GM12878 (cell line): ENCODE measurements around the gene ALG5. TPM values are rescaled to one million over a fixed set of nuclear protein-coding genes. Genes with fewer than 3 reads are reported as not detected.

Source experiments
- BACH1 ChIP-seq: fragments of 450-650 bp; IDR thresholded peaks from 2 replicates; pipeline ENCODE4 v1.6.1; 2017; ENCODE audit warnings: mild to moderate bottlenecking, borderline replicate concordance
- NR2C1 ChIP-seq: fragments of 450-650 bp; IDR thresholded peaks from 2 replicates; pipeline ENCODE4 v1.6.1; 2017; ENCODE audit warnings: antibody characterized with exemption, mild to moderate bottlenecking, moderate library complexity
- SREBF1 ChIP-seq: IDR thresholded peaks from 2 replicates; pipeline ENCODE4 v1.6.1; 2012; ENCODE audit warnings: mild to moderate bottlenecking, low read length
- TAF1 ChIP-seq: IDR thresholded peaks from 2 replicates; pipeline ENCODE4 v1.6.1; 2011; ENCODE audit warnings: mild to moderate bottlenecking, low read depth, low read length, borderline replicate concordance
- WRNIP1 ChIP-seq: IDR thresholded peaks from 2 replicates; pipeline ENCODE4 v1.6.1; 2011; ENCODE audit warnings: low read depth, low read length, improper control_type of control experiment, borderline replicate concordance
- polyA plus RNA-seq, 11 experiments: library from polyadenylated mRNA; depleted of rRNA in 4 of 11; unstranded in 6 of 11; stranded (reverse) in 5 of 11; fragments of >200 nt; fragmentation: Nextera tagmentation in 4 of 11; fragmentation: Illumina TruSeq in 1 of 11; extraction: Ambion mirVana in 4 of 11; extraction: Trizol in 1 of 11; gene quantifications; 1 replicate in 1 of 11; 2 replicates in 10 of 11; pipeline versions ENCODE4 v1.2.1 to v1.2.3, GENCODE V29; 2011 to 2016; ENCODE audit warnings: inconsistent platforms in 2 of 11, missing spikeins in 2 of 11, low read depth in 1 of 11
- total RNA-seq, 4 experiments: library from RNA; depleted of rRNA in 3 of 4; stranded (reverse); fragments of >200 nt in 3 of 4; fragmentation: Illumina TruSeq in 1 of 4; extraction: Trizol in 1 of 4; gene quantifications; 2 replicates each; pipeline versions ENCODE4 v1.2.1 to v1.2.3, GENCODE V29; 2013 to 2021
- TF ChIP-seq, protein P1 (sequence below): IDR thresholded peaks from 2 replicates; pipeline ENCODE4 v1.6.1; 2012; ENCODE audit warnings: improper control_type of control experiment, low read depth, low read length; ENCODE audit not compliant: insufficient replicate concordance
- TF ChIP-seq, protein P2 (sequence below), 3 experiments: IDR thresholded peaks in 2 of 3; conservative IDR thresholded peaks in 1 of 3; 2 replicates each; pipeline ENCODE4 v1.5.1; 2011; ENCODE audit warnings: low read depth in 3 of 3, low read length in 3 of 3, mild to moderate bottlenecking in 3 of 3, control low read depth in 2 of 3, moderate library complexity in 2 of 3, inconsistent platforms in 1 of 3, mixed read lengths in 1 of 3; ENCODE audit not compliant: control insufficient read depth in 2 of 3, insufficient read depth in 1 of 3; ENCODE audit errors: extremely low read depth in 1 of 3
- TF ChIP-seq, protein P3 (sequence below): fragments of 450-650 bp; IDR thresholded peaks from 2 replicates; pipeline ENCODE4 v1.6.1; 2018; ENCODE audit warnings: mild to moderate bottlenecking, low read depth, moderate library complexity; ENCODE audit not compliant: partially characterized antibody
- TF ChIP-seq, protein P4 (sequence below): fragments of 150-350 bp; IDR thresholded peaks from 2 replicates; pipeline ENCODE4 v1.6.1; 2014; ENCODE audit warnings: mild to moderate bottlenecking, low read depth, low read length

The ALG5 gene
- total and polyA plus RNA-seq, 10 of the 15 experiments (the other 5 are each of a cell fraction or from before 2014, with no cell fraction given) = 23.9 to 82.2 (median 42.5) TPM

DNA sequence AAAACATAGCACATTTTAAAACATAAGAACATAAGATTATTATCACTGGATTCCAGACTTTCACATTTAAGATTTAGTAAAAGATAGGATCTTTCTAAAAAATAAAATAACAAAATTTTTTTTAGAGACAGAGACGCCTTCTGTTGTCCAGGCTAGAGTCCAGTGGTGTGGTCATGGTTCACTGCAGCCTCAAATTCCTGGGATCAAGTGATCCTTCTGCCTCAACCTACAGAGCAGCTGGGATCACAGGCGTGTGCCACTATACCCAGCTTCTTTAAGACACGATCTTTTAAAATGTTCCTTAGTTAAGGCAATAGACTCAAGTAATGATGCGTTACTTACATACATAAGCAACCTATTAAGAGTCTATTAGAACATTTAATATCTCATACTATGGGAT, 32.7 kb downstream of the ALG5 start (continued):
- TF ChIP-seq, protein P1, sequence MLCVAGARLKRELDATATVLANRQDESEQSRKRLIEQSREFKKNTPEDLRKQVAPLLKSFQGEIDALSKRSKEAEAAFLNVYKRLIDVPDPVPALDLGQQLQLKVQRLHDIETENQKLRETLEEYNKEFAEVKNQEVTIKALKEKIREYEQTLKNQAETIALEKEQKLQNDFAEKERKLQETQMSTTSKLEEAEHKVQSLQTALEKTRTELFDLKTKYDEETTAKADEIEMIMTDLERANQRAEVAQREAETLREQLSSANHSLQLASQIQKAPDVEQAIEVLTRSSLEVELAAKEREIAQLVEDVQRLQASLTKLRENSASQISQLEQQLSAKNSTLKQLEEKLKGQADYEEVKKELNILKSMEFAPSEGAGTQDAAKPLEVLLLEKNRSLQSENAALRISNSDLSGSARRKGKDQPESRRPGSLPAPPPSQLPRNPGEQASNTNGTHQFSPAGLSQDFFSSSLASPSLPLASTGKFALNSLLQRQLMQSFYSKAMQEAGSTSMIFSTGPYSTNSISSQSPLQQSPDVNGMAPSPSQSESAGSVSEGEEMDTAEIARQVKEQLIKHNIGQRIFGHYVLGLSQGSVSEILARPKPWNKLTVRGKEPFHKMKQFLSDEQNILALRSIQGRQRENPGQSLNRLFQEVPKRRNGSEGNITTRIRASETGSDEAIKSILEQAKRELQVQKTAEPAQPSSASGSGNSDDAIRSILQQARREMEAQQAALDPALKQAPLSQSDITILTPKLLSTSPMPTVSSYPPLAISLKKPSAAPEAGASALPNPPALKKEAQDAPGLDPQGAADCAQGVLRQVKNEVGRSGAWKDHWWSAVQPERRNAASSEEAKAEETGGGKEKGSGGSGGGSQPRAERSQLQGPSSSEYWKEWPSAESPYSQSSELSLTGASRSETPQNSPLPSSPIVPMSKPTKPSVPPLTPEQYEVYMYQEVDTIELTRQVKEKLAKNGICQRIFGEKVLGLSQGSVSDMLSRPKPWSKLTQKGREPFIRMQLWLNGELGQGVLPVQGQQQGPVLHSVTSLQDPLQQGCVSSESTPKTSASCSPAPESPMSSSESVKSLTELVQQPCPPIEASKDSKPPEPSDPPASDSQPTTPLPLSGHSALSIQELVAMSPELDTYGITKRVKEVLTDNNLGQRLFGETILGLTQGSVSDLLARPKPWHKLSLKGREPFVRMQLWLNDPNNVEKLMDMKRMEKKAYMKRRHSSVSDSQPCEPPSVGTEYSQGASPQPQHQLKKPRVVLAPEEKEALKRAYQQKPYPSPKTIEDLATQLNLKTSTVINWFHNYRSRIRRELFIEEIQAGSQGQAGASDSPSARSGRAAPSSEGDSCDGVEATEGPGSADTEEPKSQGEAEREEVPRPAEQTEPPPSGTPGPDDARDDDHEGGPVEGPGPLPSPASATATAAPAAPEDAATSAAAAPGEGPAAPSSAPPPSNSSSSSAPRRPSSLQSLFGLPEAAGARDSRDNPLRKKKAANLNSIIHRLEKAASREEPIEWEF = no peak
- TF ChIP-seq, protein P2, sequence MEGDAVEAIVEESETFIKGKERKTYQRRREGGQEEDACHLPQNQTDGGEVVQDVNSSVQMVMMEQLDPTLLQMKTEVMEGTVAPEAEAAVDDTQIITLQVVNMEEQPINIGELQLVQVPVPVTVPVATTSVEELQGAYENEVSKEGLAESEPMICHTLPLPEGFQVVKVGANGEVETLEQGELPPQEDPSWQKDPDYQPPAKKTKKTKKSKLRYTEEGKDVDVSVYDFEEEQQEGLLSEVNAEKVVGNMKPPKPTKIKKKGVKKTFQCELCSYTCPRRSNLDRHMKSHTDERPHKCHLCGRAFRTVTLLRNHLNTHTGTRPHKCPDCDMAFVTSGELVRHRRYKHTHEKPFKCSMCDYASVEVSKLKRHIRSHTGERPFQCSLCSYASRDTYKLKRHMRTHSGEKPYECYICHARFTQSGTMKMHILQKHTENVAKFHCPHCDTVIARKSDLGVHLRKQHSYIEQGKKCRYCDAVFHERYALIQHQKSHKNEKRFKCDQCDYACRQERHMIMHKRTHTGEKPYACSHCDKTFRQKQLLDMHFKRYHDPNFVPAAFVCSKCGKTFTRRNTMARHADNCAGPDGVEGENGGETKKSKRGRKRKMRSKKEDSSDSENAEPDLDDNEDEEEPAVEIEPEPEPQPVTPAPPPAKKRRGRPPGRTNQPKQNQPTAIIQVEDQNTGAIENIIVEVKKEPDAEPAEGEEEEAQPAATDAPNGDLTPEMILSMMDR (IDR thresholded peaks at IDR 0.05 in 2 of 3, conservative IDR thresholded peaks at IDR 0.05 in 1 of 3; ENCODE audit: control insufficient read depth in 2 of 3, extremely low read depth in 1 of 3, insufficient read depth in 1 of 3, low read depth in 3 of 3, low read length in 3 of 3) = no peak
- TF ChIP-seq BACH1 = no peak
- TF ChIP-seq, protein P3, sequence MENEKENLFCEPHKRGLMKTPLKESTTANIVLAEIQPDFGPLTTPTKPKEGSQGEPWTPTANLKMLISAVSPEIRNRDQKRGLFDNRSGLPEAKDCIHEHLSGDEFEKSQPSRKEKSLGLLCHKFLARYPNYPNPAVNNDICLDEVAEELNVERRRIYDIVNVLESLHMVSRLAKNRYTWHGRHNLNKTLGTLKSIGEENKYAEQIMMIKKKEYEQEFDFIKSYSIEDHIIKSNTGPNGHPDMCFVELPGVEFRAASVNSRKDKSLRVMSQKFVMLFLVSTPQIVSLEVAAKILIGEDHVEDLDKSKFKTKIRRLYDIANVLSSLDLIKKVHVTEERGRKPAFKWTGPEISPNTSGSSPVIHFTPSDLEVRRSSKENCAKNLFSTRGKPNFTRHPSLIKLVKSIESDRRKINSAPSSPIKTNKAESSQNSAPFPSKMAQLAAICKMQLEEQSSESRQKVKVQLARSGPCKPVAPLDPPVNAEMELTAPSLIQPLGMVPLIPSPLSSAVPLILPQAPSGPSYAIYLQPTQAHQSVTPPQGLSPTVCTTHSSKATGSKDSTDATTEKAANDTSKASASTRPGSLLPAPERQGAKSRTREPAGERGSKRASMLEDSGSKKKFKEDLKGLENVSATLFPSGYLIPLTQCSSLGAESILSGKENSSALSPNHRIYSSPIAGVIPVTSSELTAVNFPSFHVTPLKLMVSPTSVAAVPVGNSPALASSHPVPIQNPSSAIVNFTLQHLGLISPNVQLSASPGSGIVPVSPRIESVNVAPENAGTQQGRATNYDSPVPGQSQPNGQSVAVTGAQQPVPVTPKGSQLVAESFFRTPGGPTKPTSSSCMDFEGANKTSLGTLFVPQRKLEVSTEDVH = no peak
- no peak for TF ChIP-seq TAF1
- no peak for TF ChIP-seq NR2C1
- no peak for TF ChIP-seq WRNIP1
- TF ChIP-seq, protein P4, sequence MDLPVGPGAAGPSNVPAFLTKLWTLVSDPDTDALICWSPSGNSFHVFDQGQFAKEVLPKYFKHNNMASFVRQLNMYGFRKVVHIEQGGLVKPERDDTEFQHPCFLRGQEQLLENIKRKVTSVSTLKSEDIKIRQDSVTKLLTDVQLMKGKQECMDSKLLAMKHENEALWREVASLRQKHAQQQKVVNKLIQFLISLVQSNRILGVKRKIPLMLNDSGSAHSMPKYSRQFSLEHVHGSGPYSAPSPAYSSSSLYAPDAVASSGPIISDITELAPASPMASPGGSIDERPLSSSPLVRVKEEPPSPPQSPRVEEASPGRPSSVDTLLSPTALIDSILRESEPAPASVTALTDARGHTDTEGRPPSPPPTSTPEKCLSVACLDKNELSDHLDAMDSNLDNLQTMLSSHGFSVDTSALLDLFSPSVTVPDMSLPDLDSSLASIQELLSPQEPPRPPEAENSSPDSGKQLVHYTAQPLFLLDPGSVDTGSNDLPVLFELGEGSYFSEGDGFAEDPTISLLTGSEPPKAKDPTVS = no peak
- no peak for TF ChIP-seq SREBF1
